Mucosa of descending colon (tissue), 3 donors: Measurements from ENCODE around the gene SGCD. TPM values are rescaled to one million over a fixed set of nuclear protein-coding genes. Genes with fewer than 3 reads are reported as not detected.

Experiments used
- ATAC-seq: fragments of 200-7000 bp; cut with Tn5 transposase; one replicate; pipeline ENCODE4 v1.9.1; 2020; ENCODE audit warnings: mild to moderate bottlenecking, moderate library complexity
- DNase-seq, 3 donors: peaks; one replicate each; pipeline ENCODE4 v3.0.0-alpha.2; 2020
- H3K36me3 ChIP-seq: fragments of 200-600 bp; one replicate; pipeline ENCODE4 v1.8.0; 2021; ENCODE audit warnings: low read depth, mild to moderate bottlenecking
- H3K4me1 ChIP-seq: fragments of 200-600 bp; one replicate; pipeline ENCODE4 v1.8.0; 2021; ENCODE audit warnings: low read depth, mild to moderate bottlenecking
- H3K4me3 ChIP-seq: fragments of 200-600 bp; one replicate; pipeline ENCODE4 v1.8.0; 2021; ENCODE audit warnings: mild to moderate bottlenecking
- H3K9me3 ChIP-seq: fragments of 200-600 bp; one replicate; pipeline ENCODE4 v1.8.0; 2021; ENCODE audit warnings: mild to moderate bottlenecking
- intact Hi-C, 2 donors: fragments of 100-400 bp; cut with DNase I in 1 of 2; cut with micrococcal nuclease in 1 of 2; formaldehyde crosslinking; loops; one replicate each; pipeline versions ENCODE4 v1.11.0 to v1.11.1; 2022; cut with DNase I, micrococcal nuclease
- total RNA-seq, 3 donors: library from RNA; stranded (reverse); fragmentation: NEBNext Ultra II Directional in 2 of 3; extraction: Animal tissue kit (Norgen Biotek cat#: 25700) in 2 of 3; gene quantifications; one replicate each; pipeline versions ENCODE4 v1.2.1 to v1.2.4, GENCODE V29; 2021 to 2023
- TF ChIP-seq, protein P1 (sequence below): fragments of 200-600 bp; IDR thresholded peaks from one replicate; pipeline ENCODE4 v1.8.0; 2022; ENCODE audit warnings: antibody characterized with exemption, mild to moderate bottlenecking
- donor health status: DM: no; HTN: no; CAD: no; lungs with moderate emphysema.
- donor health status: DM: no; HTN: no; CAD: no.
- donor health status: DM: no; HTN: yes; CAD: no.

Gene SGCD
- total RNA-seq, 3 donors from 2014 or later = 1.2 to 7.4 (median 2.0) TPM

DNA sequence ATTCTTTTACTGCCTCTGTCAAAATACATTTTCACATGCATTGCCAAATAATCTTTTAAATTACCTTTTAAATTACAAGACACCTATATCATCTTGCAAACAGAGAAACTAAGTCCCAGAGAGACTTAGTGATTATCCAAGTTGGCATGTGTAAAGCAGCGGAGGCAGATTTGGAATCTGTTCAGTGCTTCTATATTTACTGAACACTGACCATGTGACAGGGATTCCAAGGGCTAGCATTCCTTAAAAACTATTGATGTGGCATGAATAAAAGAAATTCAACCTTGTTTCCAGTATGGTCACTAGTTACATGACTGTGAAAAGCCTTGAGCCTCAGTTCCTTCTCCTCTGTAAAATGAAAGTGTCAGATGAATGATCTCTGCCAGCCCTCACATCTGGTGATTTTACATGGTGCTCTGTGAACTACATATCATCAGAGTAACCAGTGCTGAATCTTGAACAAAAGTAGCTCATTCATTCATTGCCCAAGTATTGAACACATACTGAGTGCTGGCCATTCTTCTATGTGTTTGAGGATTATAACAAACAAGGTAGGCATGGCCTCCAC lies 451.3 kb downstream of the SGCD start:
- no peak for ATAC-seq

DNA sequence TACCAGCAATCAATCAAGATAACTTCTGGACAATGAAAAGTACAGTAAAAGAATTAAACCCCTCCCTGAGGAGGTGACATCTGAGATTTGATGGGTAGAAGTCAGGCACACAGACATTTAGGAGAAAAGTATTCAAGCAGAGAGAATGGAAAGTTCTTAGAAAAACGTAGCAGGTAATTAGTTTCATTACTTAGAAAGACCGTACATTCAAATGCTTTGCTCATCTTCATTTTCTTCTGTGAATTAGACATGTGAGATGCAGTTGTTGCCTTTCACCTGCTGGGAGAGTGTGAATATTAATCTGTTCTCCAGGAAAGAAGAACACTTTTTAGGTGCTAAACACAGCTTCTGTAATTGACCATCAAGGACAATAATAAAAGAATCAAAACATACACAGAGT lies 451.8 kb downstream of the SGCD start:
- no peak for DNase-seq
- TF ChIP-seq, protein P1, sequence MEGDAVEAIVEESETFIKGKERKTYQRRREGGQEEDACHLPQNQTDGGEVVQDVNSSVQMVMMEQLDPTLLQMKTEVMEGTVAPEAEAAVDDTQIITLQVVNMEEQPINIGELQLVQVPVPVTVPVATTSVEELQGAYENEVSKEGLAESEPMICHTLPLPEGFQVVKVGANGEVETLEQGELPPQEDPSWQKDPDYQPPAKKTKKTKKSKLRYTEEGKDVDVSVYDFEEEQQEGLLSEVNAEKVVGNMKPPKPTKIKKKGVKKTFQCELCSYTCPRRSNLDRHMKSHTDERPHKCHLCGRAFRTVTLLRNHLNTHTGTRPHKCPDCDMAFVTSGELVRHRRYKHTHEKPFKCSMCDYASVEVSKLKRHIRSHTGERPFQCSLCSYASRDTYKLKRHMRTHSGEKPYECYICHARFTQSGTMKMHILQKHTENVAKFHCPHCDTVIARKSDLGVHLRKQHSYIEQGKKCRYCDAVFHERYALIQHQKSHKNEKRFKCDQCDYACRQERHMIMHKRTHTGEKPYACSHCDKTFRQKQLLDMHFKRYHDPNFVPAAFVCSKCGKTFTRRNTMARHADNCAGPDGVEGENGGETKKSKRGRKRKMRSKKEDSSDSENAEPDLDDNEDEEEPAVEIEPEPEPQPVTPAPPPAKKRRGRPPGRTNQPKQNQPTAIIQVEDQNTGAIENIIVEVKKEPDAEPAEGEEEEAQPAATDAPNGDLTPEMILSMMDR = no peak
- Histone ChIP-seq H3K9me3 (no peaks in the 10 kb centered on the region), H3K36me3 (no peaks in the 10 kb centered on the region), H3K4me3 (no peak overlapping the region), H3K4me1 (no peaks in the 10 kb centered on the region)
- no peak for ATAC-seq
- intact Hi-C loops = no loop called here

More for the DNA sequence above, 451.3 kb downstream of the SGCD start:
- Histone ChIP-seq H3K36me3 (no peaks in the 10 kb centered on the region), H3K9me3 (no peaks in the 10 kb centered on the region), H3K4me3 (no peak overlapping the region), H3K4me1 (no peaks in the 10 kb centered on the region)
- TF ChIP-seq, protein P1 = no peak
- no peak for DNase-seq
- intact Hi-C loops = no loop called here

DNA sequence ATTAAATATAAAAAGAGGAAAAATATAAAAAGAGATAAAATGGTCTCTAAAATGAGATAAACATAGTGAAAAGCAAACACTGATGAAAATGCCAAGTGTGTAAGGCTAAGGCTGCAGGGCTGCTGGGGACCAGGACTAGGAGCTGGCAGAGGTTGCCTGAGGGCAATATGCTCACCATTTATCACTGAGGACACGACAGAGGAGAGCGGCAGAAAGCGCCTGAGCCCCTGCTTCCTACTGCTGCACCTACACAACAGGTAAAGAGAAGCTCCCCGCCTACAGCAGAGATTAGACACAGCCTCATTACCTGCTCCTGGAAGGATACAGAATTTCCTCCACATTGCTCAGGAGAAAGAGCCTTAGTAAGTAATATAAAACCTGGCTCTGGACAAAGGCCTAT lies 452.5 kb downstream of the SGCD start:
- DNase-seq (no peak), ATAC-seq (no peak)
- intact Hi-C loops = no loop called here
- H3K4me1 ChIP-seq = no peaks in the 10 kb centered on the region
- TF ChIP-seq, protein P1 = no peak
- H3K4me3 ChIP-seq = no peak overlapping the region
- no peaks in the 10 kb centered on the region for H3K9me3 ChIP-seq
- H3K36me3 ChIP-seq = no peaks in the 10 kb centered on the region

DNA sequence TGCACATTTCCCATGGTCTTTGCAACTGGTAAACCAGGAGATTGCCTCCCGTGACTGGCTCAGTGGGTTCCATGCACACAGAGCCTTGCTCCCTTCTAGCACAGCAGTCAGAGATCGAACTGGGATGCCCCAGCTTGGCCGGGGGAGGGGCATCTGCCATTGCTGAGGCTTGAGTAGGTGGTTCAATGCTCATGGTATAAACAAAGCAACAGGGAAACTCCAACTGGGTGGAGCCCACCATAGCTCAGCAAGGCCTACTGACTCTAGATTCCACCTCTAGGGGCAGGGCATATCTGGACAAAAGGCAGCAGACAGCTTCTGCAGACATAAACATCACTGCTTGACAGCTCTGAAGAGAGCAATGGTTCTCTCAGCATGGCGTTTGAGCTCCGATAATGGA lies 456.1 kb downstream of the SGCD start:
- DNase-seq (no peak), ATAC-seq (no peak)
- Histone ChIP-seq H3K9me3 (no peaks in the 10 kb centered on the region), H3K4me3 (no peak overlapping the region), H3K4me1 (no peaks in the 10 kb centered on the region), H3K36me3 (no peaks in the 10 kb centered on the region)
- intact Hi-C loops = no loop called here
- TF ChIP-seq, protein P1 = no peak

DNA sequence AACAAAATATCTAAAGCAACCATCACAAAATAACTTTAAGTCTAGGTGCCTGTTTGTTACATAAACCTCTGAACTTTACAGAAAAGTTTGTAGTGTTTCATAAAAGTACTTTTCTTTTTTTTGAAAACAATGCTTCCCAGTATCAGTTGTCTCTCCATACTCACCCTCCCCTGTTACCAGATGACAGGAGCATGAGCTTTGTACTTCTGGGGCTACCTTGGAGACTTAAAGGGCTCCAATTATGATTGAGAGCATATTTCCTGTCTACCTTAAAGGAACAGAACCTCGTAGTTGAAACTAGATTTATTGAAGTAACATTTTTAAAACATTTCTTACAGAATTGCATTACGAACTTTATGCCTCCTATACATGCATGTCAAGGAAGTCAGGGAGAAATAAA lies 467.7 kb downstream of the SGCD start:
- H3K36me3 ChIP-seq = no peaks in the 10 kb centered on the region
- peaks cover 8% of the 10 kb centered on the region for H3K4me1 ChIP-seq
- ATAC-seq (no peak), DNase-seq (no peak)
- H3K9me3 ChIP-seq = peaks cover 4% of the 10 kb centered on the region
- TF ChIP-seq, protein P1 = no peak
- H3K4me3 ChIP-seq = no peak overlapping the region
- intact Hi-C loops = no loop called here

DNA sequence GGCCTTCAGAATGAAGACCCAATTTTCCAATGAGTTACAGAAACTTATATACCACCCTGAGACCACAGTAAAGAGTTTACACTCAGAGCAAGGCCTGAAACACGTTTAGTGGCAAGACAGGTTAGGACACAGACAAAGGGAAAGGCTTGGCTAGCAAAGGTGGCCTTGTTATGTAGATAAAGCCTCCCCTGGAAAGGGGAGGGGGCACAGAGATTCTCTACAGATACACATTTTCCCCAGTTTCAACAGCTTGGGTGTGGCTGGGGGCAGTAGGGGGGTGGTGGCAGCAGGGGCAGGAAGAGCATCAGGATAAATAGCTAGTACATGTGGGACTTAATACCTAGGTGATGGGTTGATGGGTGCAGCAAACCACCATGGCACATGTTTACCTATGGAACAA lies 471.2 kb downstream of the SGCD start:
- H3K36me3 ChIP-seq = no peaks in the 10 kb centered on the region

More for the DNA sequence above, 471.2 kb downstream of the SGCD start:
- intact Hi-C loops = no loop called here
- no peak for DNase-seq
- TF ChIP-seq, protein P1 = no peak
- peaks cover 8% of the 10 kb centered on the region for H3K4me1 ChIP-seq
- no peaks in the 10 kb centered on the region for H3K9me3 ChIP-seq
- H3K4me3 ChIP-seq = no peak overlapping the region
- ATAC-seq = no peak
